HL-60 (cell line): ENCODE data around the gene LRRC31.

ENCODE experiments used
- DNase-seq, 2 experiments: peaks; one replicate each; pipeline ENCODE4 v3.0.0-alpha.2; 2010 to 2020; ENCODE audit warnings: low read depth in 1 of 2, low spot score in 1 of 2
- H3K27ac ChIP-seq: fragments of 250-450 bp; sonication (Bioruptor Pico); replicated peaks from 2 replicates; pipeline ENCODE4 v1.5.1; 2020; ENCODE audit warnings: mild to moderate bottlenecking, moderate library complexity
- H3K27me3 ChIP-seq: fragments of 250-450 bp; sonication (Bioruptor Pico); 2 replicates; pipeline ENCODE4 v1.5.1; 2021; ENCODE audit warnings: mild to moderate bottlenecking, moderate library complexity; ENCODE audit not compliant: insufficient read depth, poor library complexity, severe bottlenecking
- H3K4me3 ChIP-seq: replicated peaks from 2 replicates; pipeline ENCODE4 v1.5.1; 2011; ENCODE audit warnings: mild to moderate bottlenecking, control low read depth, low read length; ENCODE audit not compliant: insufficient read depth
- GABPA ChIP-seq: IDR thresholded peaks from 2 replicates; pipeline ENCODE4 v1.6.1; 2012; ENCODE audit warnings: low read depth
- POLR2AphosphoS5 ChIP-seq: IDR thresholded peaks from 2 replicates; pipeline ENCODE4 v1.6.1; 2012; ENCODE audit warnings: low read depth
- SPI1 ChIP-seq: IDR thresholded peaks from 2 replicates; pipeline ENCODE4 v1.6.1; 2012; ENCODE audit warnings: low read depth, mild to moderate bottlenecking, borderline replicate concordance
- TF ChIP-seq, protein P1 (sequence below): IDR thresholded peaks from 2 replicates; pipeline ENCODE4 v1.6.1; 2012; ENCODE audit warnings: low read depth; ENCODE audit not compliant: insufficient replicate concordance
- TF ChIP-seq, protein P2 (sequence below): IDR thresholded peaks from one replicate; pipeline ENCODE4 v1.5.1; 2011; ENCODE audit warnings: low read length, control low read depth, inconsistent platforms; ENCODE audit not compliant: insufficient read depth

LRRC31 gene

DNA sequence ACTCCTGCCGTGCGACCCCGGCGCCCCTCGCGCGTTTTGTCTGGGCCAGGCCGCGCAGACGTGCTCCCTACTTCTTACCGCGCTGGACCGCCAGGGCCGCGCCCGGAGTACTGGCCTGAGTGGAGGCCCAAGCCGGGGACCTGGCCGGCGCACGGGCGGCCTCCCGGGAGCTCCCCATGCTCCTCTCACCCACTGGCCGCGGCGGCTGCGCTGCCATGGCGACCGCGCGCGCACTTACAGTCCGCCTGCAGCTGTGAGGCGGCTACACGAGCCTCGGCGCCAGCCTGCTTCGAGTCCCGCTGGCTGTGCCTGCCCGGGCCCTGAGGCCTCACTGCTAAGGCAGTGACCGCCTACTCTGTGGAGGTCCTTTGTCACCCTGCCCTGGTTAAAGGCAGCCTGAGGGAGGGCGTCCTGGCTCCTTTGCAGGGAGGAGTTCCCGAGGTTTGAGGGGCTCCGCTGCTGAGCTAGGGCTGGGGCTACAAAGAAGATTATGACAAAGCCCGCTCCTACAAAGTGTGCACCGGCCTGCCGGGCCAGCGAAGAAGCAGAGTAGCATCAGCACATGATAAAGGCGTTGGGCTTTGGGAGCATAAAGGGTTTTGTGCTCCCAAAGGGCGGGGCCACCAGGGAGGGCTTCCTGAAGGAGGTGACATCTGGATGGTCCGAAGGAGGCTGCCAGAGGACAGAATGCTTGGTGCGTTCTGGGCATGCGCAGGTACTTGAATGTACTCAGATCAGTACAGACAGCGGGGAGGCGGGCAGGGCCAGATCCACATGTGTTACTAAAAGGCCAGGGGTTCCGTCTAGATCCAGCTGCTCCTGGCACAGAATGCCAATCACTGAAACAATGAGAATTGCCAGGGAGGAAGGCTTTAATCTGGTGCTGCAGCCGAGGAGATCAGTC, 57.2 kb downstream of the LRRC31 start, which contains the start of the genes LRRC34 and LRRIQ4:
LRRC34 (minus strand) TSS at position 573 of the 904 bp plus-strand sequence; CDS start at position 217, 356 bp downstream.
LRRIQ4 (plus strand) TSS at position 539 of the 904 bp plus-strand sequence. CDS start 9,052 bp downstream, outside the sequence.
- Histone ChIP-seq H3K27me3 (no peaks in the 10 kb centered on the region), H3K27ac (peak within 1 kb of the TSS; percentile 93), H3K4me3 (peak within 1 kb of the TSS; percentile 79)
- TF ChIP-seq, protein P1, sequence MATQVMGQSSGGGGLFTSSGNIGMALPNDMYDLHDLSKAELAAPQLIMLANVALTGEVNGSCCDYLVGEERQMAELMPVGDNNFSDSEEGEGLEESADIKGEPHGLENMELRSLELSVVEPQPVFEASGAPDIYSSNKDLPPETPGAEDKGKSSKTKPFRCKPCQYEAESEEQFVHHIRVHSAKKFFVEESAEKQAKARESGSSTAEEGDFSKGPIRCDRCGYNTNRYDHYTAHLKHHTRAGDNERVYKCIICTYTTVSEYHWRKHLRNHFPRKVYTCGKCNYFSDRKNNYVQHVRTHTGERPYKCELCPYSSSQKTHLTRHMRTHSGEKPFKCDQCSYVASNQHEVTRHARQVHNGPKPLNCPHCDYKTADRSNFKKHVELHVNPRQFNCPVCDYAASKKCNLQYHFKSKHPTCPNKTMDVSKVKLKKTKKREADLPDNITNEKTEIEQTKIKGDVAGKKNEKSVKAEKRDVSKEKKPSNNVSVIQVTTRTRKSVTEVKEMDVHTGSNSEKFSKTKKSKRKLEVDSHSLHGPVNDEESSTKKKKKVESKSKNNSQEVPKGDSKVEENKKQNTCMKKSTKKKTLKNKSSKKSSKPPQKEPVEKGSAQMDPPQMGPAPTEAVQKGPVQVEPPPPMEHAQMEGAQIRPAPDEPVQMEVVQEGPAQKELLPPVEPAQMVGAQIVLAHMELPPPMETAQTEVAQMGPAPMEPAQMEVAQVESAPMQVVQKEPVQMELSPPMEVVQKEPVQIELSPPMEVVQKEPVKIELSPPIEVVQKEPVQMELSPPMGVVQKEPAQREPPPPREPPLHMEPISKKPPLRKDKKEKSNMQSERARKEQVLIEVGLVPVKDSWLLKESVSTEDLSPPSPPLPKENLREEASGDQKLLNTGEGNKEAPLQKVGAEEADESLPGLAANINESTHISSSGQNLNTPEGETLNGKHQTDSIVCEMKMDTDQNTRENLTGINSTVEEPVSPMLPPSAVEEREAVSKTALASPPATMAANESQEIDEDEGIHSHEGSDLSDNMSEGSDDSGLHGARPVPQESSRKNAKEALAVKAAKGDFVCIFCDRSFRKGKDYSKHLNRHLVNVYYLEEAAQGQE = no peak
- TF ChIP-seq GABPA = no peak
- TF ChIP-seq, protein P2, sequence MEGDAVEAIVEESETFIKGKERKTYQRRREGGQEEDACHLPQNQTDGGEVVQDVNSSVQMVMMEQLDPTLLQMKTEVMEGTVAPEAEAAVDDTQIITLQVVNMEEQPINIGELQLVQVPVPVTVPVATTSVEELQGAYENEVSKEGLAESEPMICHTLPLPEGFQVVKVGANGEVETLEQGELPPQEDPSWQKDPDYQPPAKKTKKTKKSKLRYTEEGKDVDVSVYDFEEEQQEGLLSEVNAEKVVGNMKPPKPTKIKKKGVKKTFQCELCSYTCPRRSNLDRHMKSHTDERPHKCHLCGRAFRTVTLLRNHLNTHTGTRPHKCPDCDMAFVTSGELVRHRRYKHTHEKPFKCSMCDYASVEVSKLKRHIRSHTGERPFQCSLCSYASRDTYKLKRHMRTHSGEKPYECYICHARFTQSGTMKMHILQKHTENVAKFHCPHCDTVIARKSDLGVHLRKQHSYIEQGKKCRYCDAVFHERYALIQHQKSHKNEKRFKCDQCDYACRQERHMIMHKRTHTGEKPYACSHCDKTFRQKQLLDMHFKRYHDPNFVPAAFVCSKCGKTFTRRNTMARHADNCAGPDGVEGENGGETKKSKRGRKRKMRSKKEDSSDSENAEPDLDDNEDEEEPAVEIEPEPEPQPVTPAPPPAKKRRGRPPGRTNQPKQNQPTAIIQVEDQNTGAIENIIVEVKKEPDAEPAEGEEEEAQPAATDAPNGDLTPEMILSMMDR = no peak
- TF ChIP-seq SPI1 = no peak
- TF ChIP-seq POLR2AphosphoS5 = peak; percentile 37
- peak; percentile 87 to 94 for DNase-seq

DNA sequence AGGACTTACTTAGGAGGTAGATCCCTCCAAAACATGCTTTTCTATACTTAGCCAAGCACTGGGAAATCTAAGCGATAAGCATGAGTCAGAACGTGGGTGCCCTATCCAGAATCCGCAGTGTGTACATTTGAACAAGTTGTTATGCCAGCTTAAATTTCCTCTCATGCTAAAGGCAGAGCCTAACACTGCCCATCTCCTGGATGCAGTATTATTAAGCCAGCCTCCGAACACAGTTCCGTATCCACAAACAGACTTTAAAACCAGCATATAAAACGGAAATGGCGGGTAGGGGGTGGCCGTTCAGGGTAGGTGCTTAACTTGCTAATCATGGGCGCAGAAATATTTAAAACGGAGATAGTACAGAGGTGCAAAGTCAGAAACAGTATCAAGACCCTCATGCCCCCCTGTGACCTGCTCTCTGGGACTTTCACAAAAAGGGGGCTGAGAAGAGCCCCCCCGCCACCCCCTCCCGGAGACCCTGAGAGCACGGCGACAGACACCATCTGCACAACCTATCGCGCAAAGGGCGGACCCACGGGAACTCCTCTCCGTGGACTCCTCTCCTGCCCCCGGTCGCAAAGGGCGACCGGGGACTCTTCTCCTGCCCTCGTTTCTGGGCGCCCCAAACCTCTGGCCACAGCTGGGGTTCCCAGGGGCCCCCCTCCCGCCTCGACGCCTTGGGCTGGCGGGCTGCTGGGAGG, 58.0 kb downstream of the LRRC31 start:
- TF ChIP-seq POLR2AphosphoS5 = no peak; the same call in 1 of the 2 replicates
- TF ChIP-seq GABPA = no peak
- TF ChIP-seq, protein P2 = no peak
- TF ChIP-seq SPI1 = peak; percentile 35; the same call in 1 of the 2 replicates
- Histone ChIP-seq H3K4me3 (peak overlapping the region; percentile 79), H3K27ac (peak overlapping the region; percentile 93), H3K27me3 (no peaks in the 10 kb centered on the region)
- DNase-seq = peak; percentile 29 to 65

DNA sequence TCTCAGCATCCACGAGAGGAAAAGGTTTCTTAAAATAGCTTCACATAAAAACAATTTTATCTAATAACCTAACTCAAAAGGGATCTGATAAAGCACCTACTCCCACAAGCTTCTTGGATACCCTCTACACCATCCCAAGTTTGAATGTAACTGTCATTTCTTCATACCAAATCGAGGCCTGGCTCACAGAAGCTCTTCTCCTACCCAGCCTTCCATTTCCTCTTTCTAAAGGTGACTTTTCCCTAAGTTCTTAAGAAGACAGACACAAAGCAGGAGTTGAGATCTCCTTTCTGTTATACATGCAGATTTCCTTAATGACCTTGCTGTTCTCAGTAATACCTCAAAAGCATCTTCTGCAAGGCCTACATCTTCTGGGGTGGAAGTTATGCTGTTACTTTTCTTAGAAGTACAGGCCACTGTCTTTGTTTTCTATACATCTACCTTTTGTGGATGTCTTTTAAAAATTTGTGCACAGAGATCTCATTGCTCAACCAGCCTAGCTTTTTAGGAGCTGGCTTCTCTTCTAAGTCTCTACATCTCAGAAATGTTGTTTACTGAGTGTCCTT, 60.4 kb downstream of the LRRC31 start:
- H3K4me3 ChIP-seq = no peak overlapping the region
- H3K27ac ChIP-seq = peak overlapping the region; percentile 6; the same call in 1 of the 2 replicates
- H3K27me3 ChIP-seq = no peaks in the 10 kb centered on the region
- TF ChIP-seq, protein P2 = no peak
- TF ChIP-seq, protein P1 = no peak
- no peak for TF ChIP-seq POLR2AphosphoS5
- peak; percentile 84 for TF ChIP-seq SPI1
- no peak for TF ChIP-seq GABPA
- DNase-seq = no peak
